ENCODE measurements around the gene RGS7.
A peak's percentile ranks its signal among the peaks of the same experiment; 100 is the strongest.

Gene RGS7

GRCh38 chr1:241362350-241362749 is 5.3 kb upstream of the RGS7 start:
- Histone ChIP-seq H3K4me1 (ENCODE audit: control insufficient read depth, low read depth, low read length) (no peaks in the 10 kb centered on the region), H3K27me3 (ENCODE audit: control insufficient read depth, insufficient read depth, low read length) (peaks cover 12% of the 10 kb centered on the region), H3K9ac (ENCODE audit: low read length) (no peak overlapping the region), H3K36me3 (ENCODE audit: control insufficient read depth, low read depth, low read length) (no peaks in the 10 kb centered on the region), H3K4me3 (ENCODE audit: low read length) (no peak overlapping the region), H3K9me3 (ENCODE audit: control insufficient read depth, low read depth, low read length) (no peaks in the 10 kb centered on the region), H3K27ac (ENCODE audit: low read length) (no peak overlapping the region)

DNA sequence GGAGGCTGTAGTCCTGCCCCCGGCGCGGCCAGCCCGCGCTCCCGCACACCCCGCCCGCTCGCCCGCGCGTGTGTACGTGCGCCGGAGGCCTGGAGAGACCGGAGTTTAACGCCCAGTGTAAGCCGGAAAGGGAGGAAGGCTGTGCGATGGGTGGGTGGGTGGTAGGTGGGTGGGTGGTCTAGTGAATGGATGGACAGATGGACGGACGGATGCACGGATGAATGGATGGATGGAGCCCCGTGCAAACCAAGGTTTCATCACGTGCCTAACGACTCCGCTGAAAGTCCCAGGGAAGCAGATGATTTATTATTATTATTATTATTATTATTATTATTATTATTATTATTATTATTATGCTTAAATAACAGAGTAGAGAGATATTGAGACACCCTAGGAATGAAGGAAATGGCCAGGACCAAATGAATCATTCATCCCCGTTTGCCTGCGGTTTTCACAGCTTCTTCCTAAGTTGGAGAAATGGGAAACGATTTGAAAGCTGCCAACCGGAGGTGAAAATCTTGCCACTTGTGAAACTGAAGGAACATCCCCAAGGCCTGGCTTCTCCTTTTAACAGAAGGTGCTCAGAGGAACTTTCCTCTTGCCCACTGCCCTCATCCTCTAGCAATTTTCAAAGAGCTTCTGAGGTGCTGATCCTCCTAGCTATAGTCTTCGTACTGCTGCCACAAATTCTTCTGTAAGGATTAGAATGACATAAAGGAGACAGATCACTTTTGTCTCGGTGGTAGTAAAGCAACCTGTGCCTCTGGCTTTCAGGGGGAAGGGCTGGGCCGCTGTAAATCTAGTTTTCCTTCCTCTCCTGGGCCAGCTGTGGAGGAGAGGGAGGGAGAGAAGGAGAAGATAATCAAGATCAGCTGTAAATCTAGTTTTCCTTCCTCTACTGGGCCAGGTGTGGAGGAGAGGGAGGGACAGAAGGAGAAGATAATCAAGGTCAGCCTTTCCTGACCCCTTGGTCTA is 648 bp upstream of the RGS7 start:
- no peaks in the 10 kb centered on the region for H3K36me3 ChIP-seq (ENCODE audit: control insufficient read depth, low read depth, low read length)
- H3K27me3 ChIP-seq (ENCODE audit: control insufficient read depth, insufficient read depth, low read length) = peaks cover 28% of the 10 kb centered on the region
- peak overlapping the region; percentile 84 for H3K4me3 ChIP-seq (ENCODE audit: low read length)
- H3K4me1 ChIP-seq (ENCODE audit: control insufficient read depth, low read depth, low read length) = peaks cover 4% of the 10 kb centered on the region
- no peak overlapping the region for H3K27ac ChIP-seq (ENCODE audit: low read length)
- no peaks in the 10 kb centered on the region for H3K9me3 ChIP-seq (ENCODE audit: control insufficient read depth, low read depth, low read length)
- no peak overlapping the region for H3K9ac ChIP-seq (ENCODE audit: low read length)

GRCh38 chr1:241356187-241356518 is 852 bp downstream of the RGS7 start:
- Histone ChIP-seq H3K27ac (ENCODE audit: low read length) (no peak overlapping the region), H3K9me3 (ENCODE audit: control insufficient read depth, low read depth, low read length) (no peaks in the 10 kb centered on the region), H3K4me1 (ENCODE audit: control insufficient read depth, low read depth, low read length) (peaks cover 4% of the 10 kb centered on the region), H3K4me3 (ENCODE audit: low read length) (peak overlapping the region; percentile 84), H3K9ac (ENCODE audit: low read length) (no peak overlapping the region), H3K36me3 (ENCODE audit: control insufficient read depth, low read depth, low read length) (no peaks in the 10 kb centered on the region), H3K27me3 (ENCODE audit: control insufficient read depth, insufficient read depth, low read length) (peaks cover 28% of the 10 kb centered on the region)

GRCh38 chr1:241355311-241356010 is 1.5 kb downstream of the RGS7 start:
- Histone ChIP-seq H3K27me3 (ENCODE audit: control insufficient read depth, insufficient read depth, low read length) (peaks cover 28% of the 10 kb centered on the region), H3K9ac (ENCODE audit: low read length) (no peak overlapping the region), H3K4me3 (ENCODE audit: low read length) (peak overlapping the region; percentile 84), H3K9me3 (ENCODE audit: control insufficient read depth, low read depth, low read length) (no peaks in the 10 kb centered on the region), H3K27ac (ENCODE audit: low read length) (no peak overlapping the region), H3K4me1 (ENCODE audit: control insufficient read depth, low read depth, low read length) (peaks cover 4% of the 10 kb centered on the region), H3K36me3 (ENCODE audit: control insufficient read depth, low read depth, low read length) (no peaks in the 10 kb centered on the region)

DNA sequence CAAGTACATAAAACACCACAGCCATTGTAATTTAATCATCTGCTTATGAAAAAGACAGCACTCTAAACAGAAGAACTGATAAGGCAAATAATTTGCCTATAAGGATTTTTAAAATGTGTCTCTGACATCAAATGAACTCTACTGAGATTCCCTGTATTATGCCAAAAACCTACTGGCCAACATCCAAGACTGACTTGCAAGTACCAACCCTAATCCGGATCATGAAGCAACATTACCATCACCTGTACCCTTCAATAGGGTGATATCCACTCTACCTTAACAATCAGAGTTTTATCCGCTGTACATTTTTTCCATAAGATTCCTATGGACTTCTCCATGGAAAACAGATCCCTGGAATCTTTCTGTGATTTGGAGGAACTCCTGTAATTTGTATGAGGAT is 4.6 kb downstream of the RGS7 start:
- no peak overlapping the region for H3K27ac ChIP-seq (ENCODE audit: low read length)
- no peak overlapping the region for H3K4me3 ChIP-seq (ENCODE audit: low read length)
- H3K27me3 ChIP-seq (ENCODE audit: control insufficient read depth, insufficient read depth, low read length) = peaks cover 16% of the 10 kb centered on the region
- H3K9me3 ChIP-seq (ENCODE audit: control insufficient read depth, low read depth, low read length) = no peaks in the 10 kb centered on the region
- H3K36me3 ChIP-seq (ENCODE audit: control insufficient read depth, low read depth, low read length) = no peaks in the 10 kb centered on the region
- peaks cover 4% of the 10 kb centered on the region for H3K4me1 ChIP-seq (ENCODE audit: control insufficient read depth, low read depth, low read length)
- no peak overlapping the region for H3K9ac ChIP-seq (ENCODE audit: low read length)

- H3K27ac ChIP-seq (ENCODE audit: low read length) = no peak overlapping the region
- H3K4me3 ChIP-seq (ENCODE audit: low read length) = no peak overlapping the region
- H3K27me3 ChIP-seq (ENCODE audit: control insufficient read depth, insufficient read depth, low read length) = peaks cover 16% of the 10 kb centered on the region
- H3K36me3 ChIP-seq (ENCODE audit: control insufficient read depth, low read depth, low read length) = no peaks in the 10 kb centered on the region
- peaks cover 4% of the 10 kb centered on the region for H3K4me1 ChIP-seq (ENCODE audit: control insufficient read depth, low read depth, low read length)
- no peaks in the 10 kb centered on the region for H3K9me3 ChIP-seq (ENCODE audit: control insufficient read depth, low read depth, low read length)
- H3K9ac ChIP-seq (ENCODE audit: low read length) = no peak overlapping the region
Observed at GRCh38 chr1:241351841-241352240, 5.2 kb downstream of the RGS7 start.

DNA sequence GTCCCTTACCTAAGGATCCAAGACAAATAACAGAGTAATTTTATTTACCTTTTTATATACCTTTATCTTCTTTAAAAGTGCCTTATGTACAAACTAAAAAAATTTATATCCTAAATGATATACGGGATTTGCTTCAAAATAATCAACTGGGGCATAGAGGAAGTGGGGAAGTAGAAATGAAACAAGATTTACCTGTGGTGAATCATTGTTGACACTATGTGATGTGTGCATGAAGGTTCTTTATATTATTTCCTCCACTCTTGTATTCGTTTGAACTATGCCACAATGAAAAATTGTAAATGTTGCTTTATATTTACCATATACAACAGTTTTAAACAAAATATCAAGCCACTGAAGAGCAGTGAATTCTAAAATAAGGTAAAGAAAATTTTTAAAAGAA is 13.0 kb downstream of the RGS7 start:
- Histone ChIP-seq H3K9ac (ENCODE audit: low read length) (no peak overlapping the region), H3K4me1 (ENCODE audit: control insufficient read depth, low read depth, low read length) (no peaks in the 10 kb centered on the region), H3K9me3 (ENCODE audit: control insufficient read depth, low read depth, low read length) (no peaks in the 10 kb centered on the region), H3K27ac (ENCODE audit: low read length) (no peak overlapping the region), H3K4me3 (ENCODE audit: low read length) (no peak overlapping the region), H3K27me3 (ENCODE audit: control insufficient read depth, insufficient read depth, low read length) (no peaks in the 10 kb centered on the region), H3K36me3 (ENCODE audit: control insufficient read depth, low read depth, low read length) (no peaks in the 10 kb centered on the region)

DNA sequence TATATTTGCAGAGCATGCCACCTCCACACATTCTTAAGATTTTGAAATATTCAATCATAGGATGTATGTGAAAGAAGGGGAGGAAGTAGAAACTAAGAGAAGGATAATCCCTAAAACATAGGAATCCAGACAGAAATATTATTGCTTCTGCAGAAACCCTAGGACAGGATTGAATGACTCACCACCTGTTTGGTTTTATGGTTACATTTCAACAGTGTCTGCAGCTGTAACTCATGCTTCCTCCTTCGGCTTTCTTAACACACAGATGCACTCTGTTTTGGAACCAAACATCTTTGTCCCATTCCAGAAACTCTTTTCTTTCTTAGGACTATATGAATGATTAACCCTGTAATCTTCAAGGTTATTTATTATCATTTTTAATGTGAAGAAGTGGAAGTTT is 20.7 kb downstream of the RGS7 start:
- H3K4me3 ChIP-seq (ENCODE audit: low read length) = no peak overlapping the region
- H3K9me3 ChIP-seq (ENCODE audit: control insufficient read depth, low read depth, low read length) = no peaks in the 10 kb centered on the region
- no peaks in the 10 kb centered on the region for H3K36me3 ChIP-seq (ENCODE audit: control insufficient read depth, low read depth, low read length)
- H3K4me1 ChIP-seq (ENCODE audit: control insufficient read depth, low read depth, low read length) = no peaks in the 10 kb centered on the region
- H3K27ac ChIP-seq (ENCODE audit: low read length) = no peak overlapping the region
- H3K27me3 ChIP-seq (ENCODE audit: control insufficient read depth, insufficient read depth, low read length) = no peaks in the 10 kb centered on the region
- H3K9ac ChIP-seq (ENCODE audit: low read length) = no peak overlapping the region

- no peak overlapping the region for H3K27ac ChIP-seq (ENCODE audit: low read length)
- H3K9me3 ChIP-seq (ENCODE audit: control insufficient read depth, low read depth, low read length) = no peaks in the 10 kb centered on the region
- no peak overlapping the region for H3K9ac ChIP-seq (ENCODE audit: low read length)
- no peak overlapping the region for H3K4me3 ChIP-seq (ENCODE audit: low read length)
- no peaks in the 10 kb centered on the region for H3K4me1 ChIP-seq (ENCODE audit: control insufficient read depth, low read depth, low read length)
- no peaks in the 10 kb centered on the region for H3K36me3 ChIP-seq (ENCODE audit: control insufficient read depth, low read depth, low read length)
- no peaks in the 10 kb centered on the region for H3K27me3 ChIP-seq (ENCODE audit: control insufficient read depth, insufficient read depth, low read length)
Observed at GRCh38 chr1:241332987-241333386, 24.0 kb downstream of the RGS7 start.

DNA sequence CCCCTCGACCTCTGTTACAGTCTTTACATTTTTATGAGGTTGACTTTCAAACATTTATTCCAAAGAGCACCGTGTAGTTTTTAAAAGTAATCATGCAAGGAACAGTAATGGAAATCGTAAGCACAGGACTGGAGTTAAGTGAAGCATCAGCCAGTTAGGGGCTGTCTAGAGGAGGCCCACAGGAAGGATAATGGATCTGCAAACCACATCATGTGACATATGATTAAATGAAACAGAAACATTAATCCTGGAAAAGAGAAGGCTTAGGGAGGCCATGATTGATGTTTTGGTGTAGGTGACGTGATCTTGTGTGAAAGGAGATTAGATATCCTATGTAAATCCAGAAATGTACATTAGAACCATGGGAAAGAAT is 25.0 kb downstream of the RGS7 start:
- Histone ChIP-seq H3K4me3 (ENCODE audit: low read length) (no peak overlapping the region), H3K9me3 (ENCODE audit: control insufficient read depth, low read depth, low read length) (no peaks in the 10 kb centered on the region), H3K36me3 (ENCODE audit: control insufficient read depth, low read depth, low read length) (no peaks in the 10 kb centered on the region), H3K27me3 (ENCODE audit: control insufficient read depth, insufficient read depth, low read length) (no peaks in the 10 kb centered on the region), H3K27ac (ENCODE audit: low read length) (no peak overlapping the region), H3K4me1 (ENCODE audit: control insufficient read depth, low read depth, low read length) (no peaks in the 10 kb centered on the region), H3K9ac (ENCODE audit: low read length) (no peak overlapping the region)

- no peaks in the 10 kb centered on the region for H3K4me1 ChIP-seq (ENCODE audit: control insufficient read depth, low read depth, low read length)
- H3K27me3 ChIP-seq (ENCODE audit: control insufficient read depth, insufficient read depth, low read length) = no peaks in the 10 kb centered on the region
- H3K4me3 ChIP-seq (ENCODE audit: low read length) = no peak overlapping the region
- H3K9me3 ChIP-seq (ENCODE audit: control insufficient read depth, low read depth, low read length) = no peaks in the 10 kb centered on the region
- no peaks in the 10 kb centered on the region for H3K36me3 ChIP-seq (ENCODE audit: control insufficient read depth, low read depth, low read length)
- no peak overlapping the region for H3K9ac ChIP-seq (ENCODE audit: low read length)
- no peak overlapping the region for H3K27ac ChIP-seq (ENCODE audit: low read length)
Observed at GRCh38 chr1:241331328-241332036, 25.5 kb downstream of the RGS7 start.

Data from iPS-18a (cell line).